ENCODE measurements around the gene TRIM65. TPM values are rescaled to one million over a fixed set of nuclear protein-coding genes. Genes with fewer than 3 reads are reported as not detected.

Gene TRIM65
- total and polyA plus RNA-seq, 2 of the 13 experiments (the other 11 are each of a cell fraction or from before 2014, with no cell fraction given): 10.3 to 22.4 TPM

DNA sequence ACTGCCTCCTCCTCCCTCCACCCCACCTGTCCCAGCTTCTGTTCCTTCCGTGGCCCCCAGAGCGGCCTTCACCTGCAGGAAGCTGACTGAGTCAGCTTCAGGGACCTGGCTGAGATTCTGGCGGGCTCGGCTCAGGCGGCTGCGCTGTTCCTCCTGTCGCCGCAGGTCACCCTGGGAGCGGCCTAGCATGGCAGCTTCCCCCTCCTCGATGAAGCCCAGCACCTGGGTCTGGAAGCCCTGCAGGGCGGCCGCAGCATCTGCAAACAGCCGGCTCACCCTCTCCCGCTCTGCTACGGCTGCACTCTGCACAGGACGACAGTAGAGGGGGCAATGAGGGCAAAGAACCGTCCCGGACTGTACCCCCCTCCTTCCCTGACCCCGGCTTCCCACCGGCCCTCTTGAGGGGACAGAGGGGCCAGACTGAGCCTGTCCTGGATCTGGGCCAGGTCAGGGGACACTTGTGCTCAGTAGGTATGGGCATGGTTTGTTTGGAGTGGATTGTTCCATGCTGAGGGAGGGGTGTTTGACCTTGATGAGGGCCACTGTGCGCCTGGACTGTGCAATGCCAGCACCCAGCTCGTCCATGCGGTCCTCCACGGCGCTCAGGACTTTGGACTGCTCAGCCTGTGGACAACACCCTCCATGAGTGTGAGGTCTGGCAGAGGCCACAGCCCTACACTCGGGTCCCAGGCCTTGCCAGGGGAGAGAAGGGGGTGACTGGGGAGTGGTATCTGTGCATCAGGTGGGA is 20.4 kb downstream of the TRIM65 start (continued):
- TF ChIP-seq CREM (IDR thresholded peaks at IDR 0.05) (peak; percentile 64; the same call in 1 of the 2 replicates), CREM (CRISPR knock-in tag; IDR thresholded peaks at IDR 0.05) (no peak), ETS1 (CRISPR knock-in tag; IDR thresholded peaks at IDR 0.05) (peak; percentile 30; the same call in 1 of the 2 replicates), AGO1 (IDR thresholded peaks at IDR 0.05; ENCODE audit: low read depth, low read length, poor library complexity, severe bottlenecking) (peak; percentile 99), TBX3 (IDR thresholded peaks at IDR 0.05; ENCODE audit: borderline replicate concordance) (peak; percentile 76; the same call in 1 of the 2 replicates), MBNL3 (CRISPR knock-in tag; conservative IDR thresholded peaks at IDR 0.05) (no peak), ZNF720 (CRISPR knock-in tag; IDR thresholded peaks at IDR 0.05) (peak; percentile 19; the same call in 1 of the 2 replicates), SRSF4 (IDR thresholded peaks at IDR 0.05; ENCODE audit: low read depth, low read length, poor library complexity, severe bottlenecking) (no peak), ZNF296 (CRISPR knock-in tag; conservative IDR thresholded peaks at IDR 0.05) (peak; percentile 92), MEIS2 (CRISPR knock-in tag; IDR thresholded peaks at IDR 0.05) (no peak; the same call in 1 of the 2 replicates), ZBTB42 (CRISPR knock-in tag; IDR thresholded peaks at IDR 0.05) (no peak), U2AF1 (optimal IDR thresholded peaks at IDR 0.05; ENCODE audit: low read depth, low read length) (peak; percentile 94), ZNF703 (CRISPR knock-in tag; IDR thresholded peaks at IDR 0.05; ENCODE audit: borderline replicate concordance) (peak; percentile 98), EZH2 (conservative IDR thresholded peaks at IDR 0.05; ENCODE audit: low read depth, low read length) (no peak), ZSCAN29 (CRISPR knock-in tag; conservative IDR thresholded peaks at IDR 0.05) (peak; percentile 100), NFE2 (CRISPR knock-in tag; IDR thresholded peaks at IDR 0.05) (no peak), KDM5B (CRISPR knock-in tag; IDR thresholded peaks at IDR 0.05; ENCODE audit: borderline replicate concordance) (peak; percentile 53), CREB1 (IDR thresholded peaks at IDR 0.05) (0 out of 2 replicates have a peak, but pooled peaks have one; percentile 2), CREB1 (CRISPR knock-in tag; IDR thresholded peaks at IDR 0.05) (no peak), ZFX (CRISPR knock-in tag; IDR thresholded peaks at IDR 0.05; ENCODE audit: low read depth) (peak; percentile 97)
- TF ChIP-seq, protein P1, sequence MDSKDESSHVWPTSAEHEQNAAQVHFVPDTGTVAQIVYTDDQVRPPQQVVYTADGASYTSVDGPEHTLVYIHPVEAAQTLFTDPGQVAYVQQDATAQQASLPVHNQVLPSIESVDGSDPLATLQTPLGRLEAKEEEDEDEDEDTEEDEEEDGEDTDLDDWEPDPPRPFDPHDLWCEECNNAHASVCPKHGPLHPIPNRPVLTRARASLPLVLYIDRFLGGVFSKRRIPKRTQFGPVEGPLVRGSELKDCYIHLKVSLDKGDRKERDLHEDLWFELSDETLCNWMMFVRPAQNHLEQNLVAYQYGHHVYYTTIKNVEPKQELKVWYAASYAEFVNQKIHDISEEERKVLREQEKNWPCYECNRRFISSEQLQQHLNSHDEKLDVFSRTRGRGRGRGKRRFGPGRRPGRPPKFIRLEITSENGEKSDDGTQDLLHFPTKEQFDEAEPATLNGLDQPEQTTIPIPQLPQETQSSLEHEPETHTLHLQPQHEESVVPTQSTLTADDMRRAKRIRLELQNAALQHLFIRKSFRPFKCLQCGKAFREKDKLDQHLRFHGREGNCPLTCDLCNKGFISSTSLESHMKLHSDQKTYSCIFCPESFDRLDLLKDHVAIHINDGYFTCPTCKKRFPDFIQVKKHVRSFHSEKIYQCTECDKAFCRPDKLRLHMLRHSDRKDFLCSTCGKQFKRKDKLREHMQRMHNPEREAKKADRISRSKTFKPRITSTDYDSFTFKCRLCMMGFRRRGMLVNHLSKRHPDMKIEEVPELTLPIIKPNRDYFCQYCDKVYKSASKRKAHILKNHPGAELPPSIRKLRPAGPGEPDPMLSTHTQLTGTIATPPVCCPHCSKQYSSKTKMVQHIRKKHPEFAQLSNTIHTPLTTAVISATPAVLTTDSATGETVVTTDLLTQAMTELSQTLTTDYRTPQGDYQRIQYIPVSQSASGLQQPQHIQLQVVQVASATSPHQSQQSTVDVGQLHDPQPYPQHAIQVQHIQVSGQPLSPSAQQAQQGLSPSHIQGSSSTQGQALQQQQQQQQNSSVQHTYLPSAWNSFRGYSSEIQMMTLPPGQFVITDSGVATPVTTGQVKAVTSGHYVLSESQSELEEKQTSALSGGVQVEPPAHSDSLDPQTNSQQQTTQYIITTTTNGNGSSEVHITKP (CRISPR knock-in tag; IDR thresholded peaks at IDR 0.05; ENCODE audit: low read depth): peak; percentile 99
- TF ChIP-seq, protein P2, sequence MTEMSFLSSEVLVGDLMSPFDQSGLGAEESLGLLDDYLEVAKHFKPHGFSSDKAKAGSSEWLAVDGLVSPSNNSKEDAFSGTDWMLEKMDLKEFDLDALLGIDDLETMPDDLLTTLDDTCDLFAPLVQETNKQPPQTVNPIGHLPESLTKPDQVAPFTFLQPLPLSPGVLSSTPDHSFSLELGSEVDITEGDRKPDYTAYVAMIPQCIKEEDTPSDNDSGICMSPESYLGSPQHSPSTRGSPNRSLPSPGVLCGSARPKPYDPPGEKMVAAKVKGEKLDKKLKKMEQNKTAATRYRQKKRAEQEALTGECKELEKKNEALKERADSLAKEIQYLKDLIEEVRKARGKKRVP (CRISPR knock-in tag; IDR thresholded peaks at IDR 0.05): peak in 1 of 2 experiments; percentile 29; a peak in 1 of 4 replicates
- TF ChIP-seq, protein P3, sequence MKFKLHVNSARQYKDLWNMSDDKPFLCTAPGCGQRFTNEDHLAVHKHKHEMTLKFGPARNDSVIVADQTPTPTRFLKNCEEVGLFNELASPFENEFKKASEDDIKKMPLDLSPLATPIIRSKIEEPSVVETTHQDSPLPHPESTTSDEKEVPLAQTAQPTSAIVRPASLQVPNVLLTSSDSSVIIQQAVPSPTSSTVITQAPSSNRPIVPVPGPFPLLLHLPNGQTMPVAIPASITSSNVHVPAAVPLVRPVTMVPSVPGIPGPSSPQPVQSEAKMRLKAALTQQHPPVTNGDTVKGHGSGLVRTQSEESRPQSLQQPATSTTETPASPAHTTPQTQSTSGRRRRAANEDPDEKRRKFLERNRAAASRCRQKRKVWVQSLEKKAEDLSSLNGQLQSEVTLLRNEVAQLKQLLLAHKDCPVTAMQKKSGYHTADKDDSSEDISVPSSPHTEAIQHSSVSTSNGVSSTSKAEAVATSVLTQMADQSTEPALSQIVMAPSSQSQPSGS (CRISPR knock-in tag; IDR thresholded peaks at IDR 0.05): peak; percentile 92

Measured in HepG2 (cell line).